NCI-H526 (cell line): ENCODE measurements around the gene SIPA1L3.
A peak's percentile ranks its signal among the peaks of the same experiment; 100 is the strongest.
"Not testable (repeated sequence)": the region's sequence is repeated elsewhere in the genome, so short reads cannot be mapped to it uniquely, and the experiment has no call there.

Experiments used
- DNase-seq, 2 experiments: peaks; one replicate each; lab custom pipeline; 2025; lab: John Stamatoyannopoulos, UW

SIPA1L3 gene

GRCh38 chr19:38068826-38069225, 161.8 kb downstream of the SIPA1L3 start:
- no peak for DNase-seq

- DNase-seq: peak in 1 of 2 experiments; percentile 15
Observed at GRCh38 chr19:38070573-38070972, 163.6 kb downstream of the SIPA1L3 start.

GRCh38 chr19:38071054-38071453, 164.0 kb downstream of the SIPA1L3 start:
- DNase-seq: not testable (repeated sequence)

GRCh38 chr19:38071647-38072046, 164.6 kb downstream of the SIPA1L3 start:
- DNase-seq: no peak

- no peak for DNase-seq
Observed at GRCh38 chr19:38072776-38073750, 166.1 kb downstream of the SIPA1L3 start.

- no peak for DNase-seq
Observed at GRCh38 chr19:38073841-38074685, 167.1 kb downstream of the SIPA1L3 start.

- DNase-seq: no peak
Observed at GRCh38 chr19:38076337-38076736, 169.3 kb downstream of the SIPA1L3 start.

GRCh38 chr19:38078302-38078930, 171.4 kb downstream of the SIPA1L3 start:
- no peak for DNase-seq

GRCh38 chr19:38079926-38080380, 172.9 kb downstream of the SIPA1L3 start:
- no peak for DNase-seq

- DNase-seq: no peak
Observed at GRCh38 chr19:38081547-38082255, 174.7 kb downstream of the SIPA1L3 start.

- no peak for DNase-seq
Observed at GRCh38 chr19:38082256-38083118, 175.5 kb downstream of the SIPA1L3 start.

GRCh38 chr19:38084196-38084595, 177.2 kb downstream of the SIPA1L3 start:
- no peak for DNase-seq

GRCh38 chr19:38089440-38089839, 182.4 kb downstream of the SIPA1L3 start:
- no peak for DNase-seq

- no peak for DNase-seq
Observed at GRCh38 chr19:38093154-38093553, 186.1 kb downstream of the SIPA1L3 start.

- no peak for DNase-seq
Observed at GRCh38 chr19:38093587-38093986, 186.6 kb downstream of the SIPA1L3 start.

GRCh38 chr19:38095411-38096308, 188.7 kb downstream of the SIPA1L3 start:
- DNase-seq: peak; percentile 26 to 77

- no peak for DNase-seq
Observed at GRCh38 chr19:38099966-38100365, 193.0 kb downstream of the SIPA1L3 start.

- no peak for DNase-seq
Observed at GRCh38 chr19:38100589-38100988, 193.6 kb downstream of the SIPA1L3 start.

- DNase-seq: no peak
Observed at GRCh38 chr19:38101723-38102122, 194.7 kb downstream of the SIPA1L3 start.
